HepG2 (cell line): ENCODE data around the gene MAPK8IP3. TPM values are rescaled to one million over a fixed set of nuclear protein-coding genes. Genes with fewer than 3 reads are reported as not detected.

Experiments
- ARNT ChIP-seq: fragments of 450-650 bp; IDR thresholded peaks from 2 replicates; pipeline ENCODE4 v1.6.1; 2017
- HDAC6 ChIP-seq: fragments of 200-600 bp; sonication (generic); IDR thresholded peaks from 2 replicates; pipeline ENCODE4 v1.7.0; 2017; ENCODE audit warnings: mild to moderate bottlenecking, antibody characterized with exemption, low read length, low read depth
- HES4 ChIP-seq: sonication (generic); formaldehyde crosslinking; IDR thresholded peaks from 2 replicates; pipeline ENCODE4 v1.9.0; 2021; ENCODE audit warnings: mild to moderate bottlenecking, missing genetic modification reagents, borderline replicate concordance
- HOXA3 ChIP-seq: sonication (generic); formaldehyde crosslinking; IDR thresholded peaks from 2 replicates; pipeline ENCODE4 v1.5.0; 2020; ENCODE audit warnings: missing genetic modification reagents
- MAZ ChIP-seq, 2 experiments: sonication (generic) in 1 of 2; formaldehyde crosslinking in 1 of 2; IDR thresholded peaks; 2 replicates each; pipeline versions ENCODE4 v1.5.0 to v1.6.1; 2012 to 2020; ENCODE audit warnings: low read depth in 2 of 2, mild to moderate bottlenecking in 2 of 2, borderline replicate concordance in 1 of 2, improper control_type of control experiment in 1 of 2, low read length in 1 of 2, missing genetic modification reagents in 1 of 2, moderate library complexity in 1 of 2
- MLLT10 ChIP-seq: sonication (generic); formaldehyde crosslinking; IDR thresholded peaks from 2 replicates; pipeline ENCODE4 v1.4.0; 2020; ENCODE audit warnings: missing genetic modification reagents
- NFE2 ChIP-seq: sonication (generic); formaldehyde crosslinking; IDR thresholded peaks from 2 replicates; pipeline ENCODE4 v1.4.0; 2020; ENCODE audit warnings: missing genetic modification reagents
- POLR2AphosphoS5 ChIP-seq: IDR thresholded peaks from 2 replicates; pipeline ENCODE4 v1.6.1; 2012; ENCODE audit warnings: low read depth, low read length
- RAD21 ChIP-seq: fragments of 450-650 bp; formaldehyde crosslinking; IDR thresholded peaks from 2 replicates; pipeline ENCODE4 v1.5.0; 2020; ENCODE audit warnings: mild to moderate bottlenecking
- SOX5 ChIP-seq: IDR thresholded peaks from 2 replicates; pipeline ENCODE4 v1.6.1; 2016; ENCODE audit warnings: borderline replicate concordance
- ZFX ChIP-seq: sonication (generic); formaldehyde crosslinking; IDR thresholded peaks from 2 replicates; pipeline ENCODE4 v1.4.0; 2020; ENCODE audit warnings: mild to moderate bottlenecking, low read depth, missing genetic modification reagents, moderate library complexity
- ZFY ChIP-seq: sonication (generic); formaldehyde crosslinking; IDR thresholded peaks from 2 replicates; pipeline ENCODE4 v1.4.0; 2020; ENCODE audit warnings: missing genetic modification reagents
- polyA plus RNA-seq, 8 experiments: library from polyadenylated mRNA; depleted of rRNA in 3 of 8; stranded (reverse) in 7 of 8; unstranded in 1 of 8; fragments of >200 nt; fragmentation: Illumina TruSeq in 4 of 8; extraction: Trizol in 4 of 8; gene quantifications; 2 replicates each; pipeline versions ENCODE4 v1.2.1 to v1.2.3, GENCODE V29; 2011 to 2016; ENCODE audit warnings: low read depth in 4 of 8, missing spikeins in 1 of 8, mixed read lengths in 1 of 8; ENCODE audit not compliant: insufficient read depth in 1 of 8
- total RNA-seq, 5 experiments: library from RNA; depleted of rRNA; stranded (reverse); fragments of >200 nt; fragmentation: Illumina TruSeq; extraction: Trizol; gene quantifications; 2 replicates each; pipeline ENCODE4 v1.2.3, GENCODE V29; 2016; ENCODE audit warnings: low read depth in 1 of 5
- TF ChIP-seq, protein P1 (sequence below): sonication (generic); formaldehyde crosslinking; IDR thresholded peaks from 2 replicates; pipeline ENCODE4 v1.5.0; 2020; ENCODE audit warnings: mild to moderate bottlenecking, missing genetic modification reagents
- TF ChIP-seq, protein P2 (sequence below): sonication (generic); formaldehyde crosslinking; IDR thresholded peaks from 2 replicates; pipeline ENCODE4 v1.4.0; 2020; ENCODE audit warnings: missing genetic modification reagents
- TF ChIP-seq, protein P3 (sequence below): sonication (generic); formaldehyde crosslinking; IDR thresholded peaks from one replicate; pipeline ENCODE4 v1.5.1; 2020; ENCODE audit warnings: mild to moderate bottlenecking, missing genetic modification reagents; ENCODE audit errors: not compliant biosample characterization

Gene MAPK8IP3
- total and polyA plus RNA-seq, 2 of the 13 experiments (the other 11 are each of a cell fraction or from before 2014, with no cell fraction given) = 25.1 to 41.7 TPM

DNA sequence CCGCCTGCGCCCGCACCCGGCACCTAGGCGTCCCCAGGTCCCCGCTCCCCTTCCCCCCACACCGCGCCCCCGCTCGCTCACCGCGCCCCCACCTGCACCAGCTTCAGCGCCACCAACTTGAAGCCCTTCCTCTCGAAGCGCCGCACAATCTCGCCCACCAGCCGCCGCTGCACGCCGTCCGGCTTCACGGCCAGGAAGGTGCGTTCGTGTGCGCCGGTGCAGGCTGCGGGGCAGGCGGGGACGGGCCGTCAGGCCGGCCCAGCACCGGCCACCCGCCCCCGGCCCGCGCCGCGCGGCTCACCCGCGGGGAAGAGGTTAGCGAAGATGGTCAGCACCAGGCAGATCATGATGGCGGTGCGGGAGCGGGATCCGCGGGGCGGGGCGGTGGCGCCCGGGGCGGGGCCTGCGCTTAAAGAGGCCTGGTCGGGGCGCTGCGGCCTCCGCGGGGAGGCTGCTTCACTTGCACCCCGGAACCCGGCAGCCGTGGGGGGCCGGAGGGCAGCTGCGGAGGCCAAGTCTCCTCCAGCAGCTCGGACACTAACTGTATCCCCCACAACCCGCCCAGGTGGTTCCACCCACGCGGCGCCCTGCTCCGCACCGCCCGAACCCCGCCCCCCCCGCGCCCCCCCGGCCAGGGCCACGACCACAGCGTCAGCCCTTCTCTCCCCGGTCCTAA lies 65.3 kb downstream of the MAPK8IP3 start, which contains the start of gene NME3 (continued):
- TF ChIP-seq, protein P1, sequence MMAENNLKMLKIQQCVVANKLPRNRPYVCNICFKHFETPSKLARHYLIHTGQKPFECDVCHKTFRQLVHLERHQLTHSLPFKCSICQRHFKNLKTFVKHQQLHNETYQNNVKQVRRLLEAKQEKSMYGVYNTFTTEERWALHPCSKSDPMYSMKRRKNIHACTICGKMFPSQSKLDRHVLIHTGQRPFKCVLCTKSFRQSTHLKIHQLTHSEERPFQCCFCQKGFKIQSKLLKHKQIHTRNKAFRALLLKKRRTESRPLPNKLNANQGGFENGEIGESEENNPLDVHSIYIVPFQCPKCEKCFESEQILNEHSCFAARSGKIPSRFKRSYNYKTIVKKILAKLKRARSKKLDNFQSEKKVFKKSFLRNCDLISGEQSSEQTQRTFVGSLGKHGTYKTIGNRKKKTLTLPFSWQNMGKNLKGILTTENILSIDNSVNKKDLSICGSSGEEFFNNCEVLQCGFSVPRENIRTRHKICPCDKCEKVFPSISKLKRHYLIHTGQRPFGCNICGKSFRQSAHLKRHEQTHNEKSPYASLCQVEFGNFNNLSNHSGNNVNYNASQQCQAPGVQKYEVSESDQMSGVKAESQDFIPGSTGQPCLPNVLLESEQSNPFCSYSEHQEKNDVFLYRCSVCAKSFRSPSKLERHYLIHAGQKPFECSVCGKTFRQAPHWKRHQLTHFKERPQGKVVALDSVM (CRISPR knock-in tag) = peak; percentile 68; the same call in 1 of the 2 replicates
- no peak for TF ChIP-seq ARNT
- TF ChIP-seq MAZ (IDR thresholded peaks at IDR 0.05; ENCODE audit: borderline replicate concordance, low read depth, low read length) = no peak
- TF ChIP-seq MAZ (CRISPR knock-in tag; IDR thresholded peaks at IDR 0.05; ENCODE audit: low read depth) = peak; percentile 77
- 0 out of 2 replicates have a peak, but pooled peaks have one; percentile 12 for TF ChIP-seq HES4 (CRISPR knock-in tag)
- TF ChIP-seq, protein P2, sequence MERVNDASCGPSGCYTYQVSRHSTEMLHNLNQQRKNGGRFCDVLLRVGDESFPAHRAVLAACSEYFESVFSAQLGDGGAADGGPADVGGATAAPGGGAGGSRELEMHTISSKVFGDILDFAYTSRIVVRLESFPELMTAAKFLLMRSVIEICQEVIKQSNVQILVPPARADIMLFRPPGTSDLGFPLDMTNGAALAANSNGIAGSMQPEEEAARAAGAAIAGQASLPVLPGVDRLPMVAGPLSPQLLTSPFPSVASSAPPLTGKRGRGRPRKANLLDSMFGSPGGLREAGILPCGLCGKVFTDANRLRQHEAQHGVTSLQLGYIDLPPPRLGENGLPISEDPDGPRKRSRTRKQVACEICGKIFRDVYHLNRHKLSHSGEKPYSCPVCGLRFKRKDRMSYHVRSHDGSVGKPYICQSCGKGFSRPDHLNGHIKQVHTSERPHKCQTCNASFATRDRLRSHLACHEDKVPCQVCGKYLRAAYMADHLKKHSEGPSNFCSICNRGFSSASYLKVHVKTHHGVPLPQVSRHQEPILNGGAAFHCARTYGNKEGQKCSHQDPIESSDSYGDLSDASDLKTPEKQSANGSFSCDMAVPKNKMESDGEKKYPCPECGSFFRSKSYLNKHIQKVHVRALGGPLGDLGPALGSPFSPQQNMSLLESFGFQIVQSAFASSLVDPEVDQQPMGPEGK (CRISPR knock-in tag) = peak; percentile 47
- no peak for TF ChIP-seq HDAC6
- peak; percentile 45; the same call in 1 of the 2 replicates for TF ChIP-seq ZFX (CRISPR knock-in tag)
- TF ChIP-seq ZFY (CRISPR knock-in tag) = peak; percentile 31; the same call in 1 of the 2 replicates
- TF ChIP-seq, protein P3, sequence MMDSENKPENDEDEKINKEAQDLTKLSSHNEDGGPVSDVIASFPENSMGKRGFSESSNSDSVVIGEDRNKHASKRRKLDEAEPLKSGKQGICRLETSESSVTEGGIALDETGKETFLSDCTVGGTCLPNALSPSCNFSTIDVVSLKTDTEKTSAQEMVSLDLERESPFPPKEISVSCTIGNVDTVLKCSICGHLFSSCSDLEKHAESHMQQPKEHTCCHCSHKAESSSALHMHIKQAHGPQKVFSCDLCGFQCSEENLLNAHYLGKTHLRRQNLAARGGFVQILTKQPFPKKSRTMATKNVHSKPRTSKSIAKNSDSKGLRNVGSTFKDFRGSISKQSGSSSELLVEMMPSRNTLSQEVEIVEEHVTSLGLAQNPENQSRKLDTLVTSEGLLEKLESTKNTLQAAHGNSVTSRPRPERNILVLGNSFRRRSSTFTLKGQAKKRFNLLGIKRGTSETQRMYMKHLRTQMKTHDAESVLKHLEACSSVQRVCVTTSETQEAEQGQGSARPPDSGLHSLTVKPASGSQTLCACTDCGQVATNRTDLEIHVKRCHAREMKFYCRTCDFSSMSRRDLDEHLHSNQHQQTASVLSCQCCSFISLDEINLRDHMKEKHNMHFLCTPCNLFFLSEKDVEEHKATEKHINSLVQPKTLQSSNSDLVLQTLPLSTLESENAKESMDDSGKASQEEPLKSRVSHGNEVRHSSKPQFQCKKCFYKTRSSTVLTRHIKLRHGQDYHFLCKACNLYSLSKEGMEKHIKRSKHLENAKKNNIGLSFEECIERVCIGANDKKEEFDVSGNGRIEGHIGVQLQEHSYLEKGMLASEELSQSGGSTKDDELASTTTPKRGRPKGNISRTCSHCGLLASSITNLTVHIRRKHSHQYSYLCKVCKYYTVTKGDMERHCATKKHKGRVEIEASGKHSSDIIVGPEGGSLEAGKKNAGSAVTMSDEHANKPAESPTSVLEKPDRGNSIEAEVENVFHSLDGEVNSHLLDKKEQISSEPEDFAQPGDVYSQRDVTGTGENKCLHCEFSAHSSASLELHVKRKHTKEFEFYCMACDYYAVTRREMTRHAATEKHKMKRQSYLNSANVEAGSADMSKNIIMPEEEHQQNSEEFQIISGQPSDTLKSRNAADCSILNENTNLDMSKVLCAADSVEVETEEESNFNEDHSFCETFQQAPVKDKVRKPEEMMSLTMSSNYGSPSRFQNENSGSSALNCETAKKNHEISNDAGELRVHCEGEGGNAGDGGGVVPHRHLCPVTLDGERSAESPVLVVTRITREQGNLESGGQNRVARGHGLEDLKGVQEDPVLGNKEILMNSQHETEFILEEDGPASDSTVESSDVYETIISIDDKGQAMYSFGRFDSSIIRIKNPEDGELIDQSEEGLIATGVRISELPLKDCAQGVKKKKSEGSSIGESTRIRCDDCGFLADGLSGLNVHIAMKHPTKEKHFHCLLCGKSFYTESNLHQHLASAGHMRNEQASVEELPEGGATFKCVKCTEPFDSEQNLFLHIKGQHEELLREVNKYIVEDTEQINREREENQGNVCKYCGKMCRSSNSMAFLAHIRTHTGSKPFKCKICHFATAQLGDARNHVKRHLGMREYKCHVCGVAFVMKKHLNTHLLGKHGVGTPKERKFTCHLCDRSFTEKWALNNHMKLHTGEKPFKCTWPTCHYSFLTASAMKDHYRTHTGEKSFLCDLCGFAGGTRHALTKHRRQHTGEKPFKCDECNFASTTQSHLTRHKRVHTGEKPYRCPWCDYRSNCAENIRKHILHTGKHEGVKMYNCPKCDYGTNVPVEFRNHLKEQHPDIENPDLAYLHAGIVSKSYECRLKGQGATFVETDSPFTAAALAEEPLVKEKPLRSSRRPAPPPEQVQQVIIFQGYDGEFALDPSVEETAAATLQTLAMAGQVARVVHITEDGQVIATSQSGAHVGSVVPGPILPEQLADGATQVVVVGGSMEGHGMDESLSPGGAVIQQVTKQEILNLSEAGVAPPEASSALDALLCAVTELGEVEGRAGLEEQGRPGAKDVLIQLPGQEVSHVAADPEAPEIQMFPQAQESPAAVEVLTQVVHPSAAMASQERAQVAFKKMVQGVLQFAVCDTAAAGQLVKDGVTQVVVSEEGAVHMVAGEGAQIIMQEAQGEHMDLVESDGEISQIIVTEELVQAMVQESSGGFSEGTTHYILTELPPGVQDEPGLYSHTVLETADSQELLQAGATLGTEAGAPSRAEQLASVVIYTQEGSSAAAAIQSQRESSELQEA (CRISPR knock-in tag) = no peak
- no peak for TF ChIP-seq MLLT10 (CRISPR knock-in tag)
- TF ChIP-seq SOX5 (CRISPR knock-in tag) = no peak
- 0 out of 2 replicates have a peak, but pooled peaks have one; percentile 16 for TF ChIP-seq POLR2AphosphoS5
- TF ChIP-seq HOXA3 (CRISPR knock-in tag) = 0 out of 2 replicates have a peak, but pooled peaks have one; percentile 0
- TF ChIP-seq NFE2 (CRISPR knock-in tag) = no peak
- TF ChIP-seq RAD21 (CRISPR knock-in tag) = 0 out of 2 replicates have a peak, but pooled peaks have one; percentile 28
